GM21737 (cell line): Measurements from ENCODE around the gene PIGR.

Experiments used
- ATAC-seq: cut with Tn5 transposase; IDR thresholded peaks from one replicate; pipeline ENCODE4 v1.9.1; 2021; ENCODE audit warnings: mild to moderate bottlenecking, moderate library complexity; ENCODE audit not compliant: unreplicated experiment

PIGR gene

DNA sequence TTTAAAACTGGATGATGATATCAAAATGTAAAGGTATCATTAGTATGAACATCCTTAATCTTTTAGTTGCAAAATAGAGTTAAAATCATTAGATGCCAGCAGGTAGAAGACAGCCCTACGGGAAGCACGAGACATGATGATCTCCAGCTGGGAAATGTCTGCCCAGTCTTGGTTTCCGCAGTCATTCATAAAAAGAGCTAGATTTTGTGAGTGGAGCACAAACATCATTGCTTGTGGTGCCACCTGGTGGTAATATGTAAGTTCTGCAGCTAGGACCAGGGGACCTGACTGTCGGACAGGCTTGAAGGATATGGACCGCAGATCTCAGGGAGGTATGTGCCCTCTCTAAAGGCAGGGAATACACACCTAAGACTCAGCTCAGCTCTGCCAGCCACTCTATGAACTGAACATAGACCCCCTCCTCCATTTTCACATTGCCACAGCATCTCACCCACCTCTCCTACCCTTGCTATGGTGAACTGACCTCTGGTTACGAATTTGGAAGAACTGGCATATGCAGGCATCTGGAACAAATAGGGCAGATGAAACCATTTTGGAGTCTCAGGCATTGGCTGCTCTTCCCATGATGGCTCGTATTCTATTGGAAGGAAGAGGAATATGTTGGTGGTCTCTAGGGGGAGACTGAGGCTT lies 33.7 kb downstream of the PIGR start:
- no peak for ATAC-seq

DNA sequence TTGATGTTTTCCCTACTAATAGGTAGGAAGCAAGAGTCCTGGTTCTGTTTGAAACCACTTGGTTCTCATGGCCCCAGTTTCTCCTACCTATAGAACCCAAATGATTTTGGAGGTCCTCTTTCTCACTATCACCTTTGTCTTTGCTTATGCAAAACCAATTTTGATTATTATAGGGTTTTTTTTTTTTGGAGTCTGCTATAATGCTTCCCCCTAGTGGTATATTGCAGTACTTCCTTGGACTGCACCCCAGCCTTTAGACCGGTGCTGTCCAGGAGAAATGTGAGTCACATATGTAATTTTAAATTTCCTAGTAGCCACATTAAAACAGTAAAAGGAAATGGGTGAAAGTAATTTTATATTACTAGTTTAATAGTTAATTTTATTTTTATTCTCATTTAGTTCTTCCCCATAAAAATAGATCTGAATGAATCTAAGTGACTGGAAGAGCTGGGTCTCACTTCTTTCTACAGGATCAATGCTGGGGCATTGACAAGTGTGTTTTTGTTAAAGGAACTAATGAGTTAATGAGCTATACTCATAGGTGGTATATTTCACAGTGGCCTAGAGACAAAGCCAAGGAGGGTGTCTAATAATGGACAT lies 35.1 kb downstream of the PIGR start:
- ATAC-seq = no peak

- ATAC-seq = no peak
Measured at GRCh38 chr1:206909883-206910318, 36.4 kb downstream of the PIGR start.

DNA sequence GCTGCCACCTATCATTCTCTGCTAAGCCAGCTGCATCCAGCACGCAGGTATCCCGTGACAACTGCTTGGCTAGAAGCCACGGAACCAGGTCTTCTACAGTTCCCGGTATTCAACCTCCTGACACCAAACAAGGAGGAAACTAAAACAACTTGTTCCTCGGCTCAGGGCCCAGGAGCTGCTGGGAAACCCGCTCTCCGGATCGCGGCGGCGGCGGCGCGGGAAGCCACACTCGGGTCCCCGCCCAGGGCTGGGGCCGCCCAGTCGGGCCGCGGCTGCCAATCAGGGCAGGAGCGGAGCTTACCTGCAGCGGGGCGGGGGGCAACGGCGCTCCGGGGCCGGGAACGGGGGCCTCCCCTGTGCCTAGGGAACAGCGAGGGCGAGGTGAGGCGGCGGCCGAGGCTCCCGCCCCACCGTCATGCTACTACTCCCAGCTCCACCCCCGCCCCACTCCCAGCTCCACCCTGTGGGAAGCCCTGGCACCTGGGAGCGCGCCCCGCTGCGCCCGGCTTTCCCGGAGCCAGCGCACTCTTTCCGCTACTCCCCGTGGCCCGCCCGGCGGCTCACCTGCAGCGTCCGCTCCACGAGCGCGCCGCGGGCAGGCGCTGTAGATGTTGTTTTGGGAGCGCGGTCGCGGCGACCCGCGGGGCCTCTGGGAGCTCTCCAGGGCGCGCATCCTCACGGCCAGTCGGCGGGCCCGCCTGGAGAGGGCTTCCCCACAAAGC lies 36.9 kb downstream of the PIGR start:
- ATAC-seq = no peak

GRCh38 chr1:206908038-206908437 lies 38.2 kb downstream of the PIGR start:
- no peak for ATAC-seq

DNA sequence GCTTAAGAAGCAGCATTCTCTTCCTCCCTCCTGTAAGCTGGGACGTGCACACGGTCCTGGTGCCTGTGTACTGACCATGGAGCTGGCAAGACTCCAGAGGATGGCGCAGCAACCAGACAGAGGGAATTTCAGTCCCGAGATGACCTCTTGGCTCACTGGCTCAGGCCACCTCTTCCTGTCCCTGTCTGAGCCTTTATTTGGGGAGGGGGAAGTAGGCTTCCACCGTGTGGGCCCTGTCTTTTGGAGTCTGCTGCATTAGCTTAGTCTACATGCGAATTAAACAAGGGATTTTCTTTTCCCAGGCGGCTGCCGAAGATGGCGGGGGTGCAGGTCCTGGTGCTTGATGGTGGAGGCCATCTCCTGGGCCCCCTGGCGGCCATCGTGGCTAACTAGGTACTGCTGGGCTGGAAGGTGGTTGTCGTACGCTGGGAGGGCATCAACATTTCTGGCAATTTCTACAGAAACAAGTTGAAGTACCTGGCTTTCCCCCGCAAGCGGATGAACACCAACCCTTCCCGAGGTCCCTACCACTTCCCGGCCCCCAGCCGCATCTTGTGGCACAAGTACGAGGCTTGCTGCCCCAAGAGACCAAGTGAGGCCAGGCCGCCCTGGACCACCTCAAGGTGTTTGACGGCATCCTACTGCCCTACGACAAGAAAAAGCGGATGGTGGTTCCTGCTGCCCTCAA lies 38.8 kb downstream of the PIGR start:
- no peak for ATAC-seq

GRCh38 chr1:206905295-206906164 lies 40.7 kb downstream of the PIGR start:
- ATAC-seq = no peak

DNA sequence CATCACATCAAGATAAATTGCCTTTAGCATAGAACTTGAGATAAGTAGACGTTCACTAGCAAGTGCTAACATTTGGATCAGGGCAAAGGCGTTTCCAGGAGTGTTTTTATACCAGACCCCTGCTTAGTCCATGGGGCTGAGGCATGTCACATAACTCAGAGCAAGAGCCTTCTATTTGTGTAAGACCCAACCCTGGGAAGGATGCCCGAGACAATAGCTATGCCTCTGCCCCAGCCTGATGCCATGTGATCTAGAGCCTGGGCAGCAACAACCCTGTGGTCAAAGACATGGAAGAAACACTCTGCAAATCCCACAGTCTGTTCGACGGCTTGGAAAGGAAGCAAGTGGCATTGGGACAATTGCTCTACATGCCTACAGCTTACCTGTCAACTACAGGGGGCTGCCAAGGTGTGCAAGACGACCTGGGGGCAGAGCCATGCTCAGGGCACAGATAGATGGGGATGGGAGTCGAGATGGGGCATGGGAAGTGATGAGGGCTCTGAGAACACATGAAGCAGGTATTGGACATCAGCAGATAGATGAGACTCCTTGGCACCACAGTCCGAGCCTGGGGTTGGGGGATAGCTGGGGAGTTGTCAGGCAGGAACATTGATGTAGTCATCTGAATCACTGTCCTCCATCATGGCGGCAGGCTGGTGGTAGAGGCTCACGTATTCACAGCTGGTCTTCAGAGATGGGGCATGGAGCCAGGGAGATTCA lies 41.7 kb downstream of the PIGR start:
- ATAC-seq = no peak

- no peak for ATAC-seq
Measured at GRCh38 chr1:206903687-206904086, 42.6 kb downstream of the PIGR start.

DNA sequence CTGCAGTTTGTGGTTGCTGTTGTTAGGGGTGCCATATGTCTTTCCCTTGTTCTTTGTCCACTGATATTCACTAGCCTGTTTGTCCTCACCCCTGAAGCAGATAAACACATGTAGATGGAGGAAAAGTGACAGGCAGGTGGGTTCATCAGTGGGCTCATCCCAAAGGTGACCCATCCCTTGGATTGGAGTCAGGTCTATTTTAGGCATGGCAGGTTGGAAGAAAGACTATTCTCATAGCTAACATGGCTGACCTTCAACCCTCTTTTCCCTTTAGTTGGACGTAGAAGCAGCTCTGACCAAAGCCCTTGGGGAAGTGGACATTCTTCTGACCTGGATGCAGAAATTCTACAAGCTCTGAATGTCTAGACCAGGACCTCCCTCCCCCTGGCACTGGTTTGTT lies 43.6 kb downstream of the PIGR start:
- no peak for ATAC-seq

- no peak for ATAC-seq
Measured at GRCh38 chr1:206901944-206902343, 44.3 kb downstream of the PIGR start.

- no peak for ATAC-seq
Measured at GRCh38 chr1:206900149-206900548, 46.1 kb downstream of the PIGR start.

DNA sequence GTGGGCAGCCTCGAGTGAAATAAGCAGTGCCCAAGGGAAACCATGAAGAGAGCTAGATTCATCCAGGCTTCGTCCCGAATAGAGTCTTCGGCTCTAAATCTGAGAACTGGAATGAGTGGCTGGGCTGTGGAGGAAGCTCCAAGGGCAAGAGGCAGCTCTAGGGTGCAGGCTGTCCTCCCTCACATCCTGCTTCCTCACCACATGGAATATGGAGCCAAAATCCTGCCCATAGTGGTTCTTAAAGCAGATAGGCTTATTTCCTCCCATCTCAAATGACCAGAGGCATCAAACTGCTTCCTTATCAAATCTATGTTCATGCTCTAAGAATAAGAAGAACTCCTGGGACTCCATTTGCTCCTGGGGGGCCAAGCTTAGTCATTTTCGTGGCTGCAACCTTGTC lies 46.5 kb downstream of the PIGR start:
- ATAC-seq = no peak

DNA sequence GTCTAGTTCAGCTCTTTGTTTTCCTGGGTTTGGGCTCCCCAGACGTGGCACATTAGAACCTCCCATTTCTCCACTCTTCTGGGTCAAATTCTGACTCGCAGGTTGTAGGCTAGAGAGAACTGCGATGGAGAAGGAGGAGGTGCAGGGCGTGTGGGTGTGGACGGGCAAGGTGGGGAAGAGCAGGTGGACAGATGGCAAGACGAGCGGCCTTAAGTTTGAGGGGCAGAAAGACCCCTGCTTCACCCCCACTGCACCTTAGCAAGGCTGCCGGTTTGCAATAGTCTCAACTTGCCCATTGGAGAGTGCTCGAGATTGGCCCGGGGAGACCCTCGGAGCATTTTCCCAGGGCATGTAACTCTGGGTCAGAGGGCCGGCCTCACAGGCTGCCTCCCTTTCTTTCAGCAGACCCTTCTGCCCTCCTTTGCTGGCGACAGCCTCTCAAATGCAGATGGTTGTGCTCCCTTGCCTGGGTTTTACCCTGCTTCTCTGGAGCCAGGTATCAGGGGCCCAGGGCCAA lies 47.3 kb downstream of the PIGR start:
- no peak for ATAC-seq

- no peak for ATAC-seq
Measured at GRCh38 chr1:206898089-206898914, 48.0 kb downstream of the PIGR start.

- ATAC-seq = no peak
Measured at GRCh38 chr1:206897175-206897574, 49.1 kb downstream of the PIGR start, which contains the start of gene IL24. TSS of gene IL24 (plus strand) at chr1:206897443. CDS start at chr1:206897833, 390 bp downstream.

DNA sequence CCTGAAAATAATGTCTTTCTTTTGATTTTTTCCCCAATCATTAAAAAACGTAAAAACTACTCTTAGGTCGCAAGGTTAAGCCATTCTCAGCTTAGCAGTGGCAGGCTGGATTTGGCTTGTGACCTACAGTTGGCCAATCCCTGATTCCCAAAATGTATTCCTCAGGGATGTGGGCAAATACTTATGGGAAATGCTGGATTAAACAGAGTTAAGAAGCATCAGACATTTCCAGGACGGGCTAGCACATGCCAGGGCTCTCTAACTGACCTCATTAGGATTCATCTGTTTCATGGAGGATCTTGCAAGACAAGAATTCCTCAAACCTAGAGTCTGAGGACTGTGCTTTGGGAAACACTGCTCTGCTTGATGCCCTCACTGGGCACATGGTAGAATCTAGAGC lies 50.0 kb downstream of the PIGR start:
- ATAC-seq = no peak

DNA sequence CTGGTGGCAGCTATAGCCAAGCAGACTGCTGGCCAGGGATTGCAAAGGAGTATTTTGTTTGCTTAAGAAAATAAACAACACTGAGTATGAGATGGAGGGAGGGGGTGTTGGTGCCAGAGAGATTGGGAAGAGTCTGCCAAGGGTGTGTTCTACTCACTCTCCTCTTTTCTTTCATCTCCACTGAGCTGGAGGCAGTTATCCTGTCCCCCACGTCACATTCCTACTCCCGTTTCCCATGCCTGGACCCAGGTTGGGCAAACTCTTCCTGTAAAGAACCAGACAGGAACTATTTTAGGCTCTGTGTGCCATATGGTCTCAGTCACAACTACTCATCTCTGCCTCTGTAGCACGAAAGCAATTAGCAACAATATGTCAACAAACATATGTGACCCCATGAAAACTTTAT lies 50.4 kb downstream of the PIGR start:
- no peak for ATAC-seq

DNA sequence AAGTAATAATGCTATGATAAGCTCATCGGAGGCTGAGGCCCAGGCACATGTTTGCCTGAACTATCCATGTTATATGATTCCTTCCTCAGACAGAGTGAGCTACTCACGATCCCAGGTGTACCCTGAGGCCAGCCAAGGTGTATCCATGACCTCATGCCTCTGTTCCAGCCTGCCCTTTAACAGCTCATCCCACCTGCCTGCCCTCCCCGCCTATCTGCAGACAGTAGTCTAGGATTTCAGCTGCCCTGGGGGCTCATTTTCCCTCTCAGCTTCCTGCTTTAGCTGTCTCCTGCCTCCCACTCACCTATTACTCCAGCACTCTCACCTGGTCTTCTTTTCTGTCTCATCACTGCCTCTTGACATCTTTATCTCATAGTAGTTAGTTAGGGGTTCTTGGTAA lies 50.9 kb downstream of the PIGR start:
- no peak for ATAC-seq
